Activated effector memory CD4-positive, alpha-beta T cell treated with anti-CD3 and anti-CD28 coated beads, Interleukin-2, amount 50 U/mL, for 16 hours (primary cell): ENCODE results near the gene ATP11A.

ENCODE experiments used
- DNase-seq: peaks from one replicate; pipeline ENCODE4 v3.0.0-alpha.2; 2020

ATP11A gene

DNA sequence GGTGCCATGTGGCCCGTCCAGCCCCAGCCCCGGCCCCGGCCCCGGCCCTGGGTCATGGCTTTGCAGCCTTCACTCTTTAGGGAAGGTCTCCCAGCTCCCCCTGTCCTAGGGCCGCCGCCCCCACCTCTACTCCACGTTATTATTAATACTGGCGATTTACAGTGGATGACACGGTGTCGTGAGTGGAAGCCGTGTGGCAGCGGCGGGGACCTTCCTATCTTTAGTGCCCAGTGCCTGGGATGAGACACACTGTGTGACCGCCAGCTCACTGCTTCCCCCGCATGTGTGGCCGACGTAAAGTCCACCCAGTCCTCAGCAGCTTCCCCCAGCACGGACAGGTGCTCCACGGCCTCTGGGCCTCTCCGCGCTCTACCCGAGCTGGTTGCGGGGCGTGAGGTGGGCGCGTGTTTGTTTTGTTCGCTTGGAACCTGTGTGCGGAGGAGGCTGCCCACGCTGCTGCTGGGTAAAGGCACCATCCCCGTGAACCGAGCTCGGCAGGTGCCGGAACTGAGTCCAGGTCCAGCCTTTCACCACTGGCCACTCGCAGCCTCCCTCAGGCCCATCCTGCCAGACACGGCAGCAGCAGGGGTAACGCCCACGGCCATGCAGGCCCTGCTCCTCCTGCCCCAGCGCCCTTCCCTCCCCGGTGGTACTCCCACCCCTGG, 208.2 kb downstream of the ATP11A start:
- DNase-seq: peak; percentile 54

DNA sequence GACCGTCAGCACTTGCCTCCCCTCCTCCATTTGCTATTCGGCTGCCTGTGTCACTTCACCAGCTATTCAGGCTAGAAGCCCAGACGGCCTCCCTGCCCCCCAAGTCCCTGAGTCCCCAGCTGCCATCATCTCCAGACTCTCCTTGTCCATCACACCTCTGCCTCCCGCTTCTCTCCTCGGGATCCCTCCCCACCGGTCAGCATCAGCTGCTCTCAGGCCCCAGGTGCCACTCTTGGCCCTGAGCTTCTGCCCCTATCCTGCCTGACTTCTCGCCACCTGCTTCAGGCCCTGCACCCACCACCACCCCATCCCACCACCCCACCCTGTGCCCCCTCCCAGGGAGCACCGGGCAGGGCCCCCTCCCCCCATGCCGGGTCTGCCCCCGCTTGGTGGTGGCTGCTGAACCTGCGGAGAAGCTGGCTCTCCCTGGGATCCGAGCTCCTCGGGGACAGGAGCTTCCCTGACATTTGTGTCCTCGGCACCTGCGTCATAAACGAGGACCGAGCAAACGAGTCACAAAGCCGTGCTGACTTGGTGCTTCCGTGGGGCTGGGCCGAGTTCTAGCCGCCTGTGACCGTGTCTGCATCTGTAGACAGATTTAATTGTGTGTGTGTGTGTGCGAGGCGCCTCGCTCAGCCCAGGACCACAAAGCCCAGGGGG, 208.9 kb downstream of the ATP11A start:
- peak; percentile 34 for DNase-seq

DNA sequence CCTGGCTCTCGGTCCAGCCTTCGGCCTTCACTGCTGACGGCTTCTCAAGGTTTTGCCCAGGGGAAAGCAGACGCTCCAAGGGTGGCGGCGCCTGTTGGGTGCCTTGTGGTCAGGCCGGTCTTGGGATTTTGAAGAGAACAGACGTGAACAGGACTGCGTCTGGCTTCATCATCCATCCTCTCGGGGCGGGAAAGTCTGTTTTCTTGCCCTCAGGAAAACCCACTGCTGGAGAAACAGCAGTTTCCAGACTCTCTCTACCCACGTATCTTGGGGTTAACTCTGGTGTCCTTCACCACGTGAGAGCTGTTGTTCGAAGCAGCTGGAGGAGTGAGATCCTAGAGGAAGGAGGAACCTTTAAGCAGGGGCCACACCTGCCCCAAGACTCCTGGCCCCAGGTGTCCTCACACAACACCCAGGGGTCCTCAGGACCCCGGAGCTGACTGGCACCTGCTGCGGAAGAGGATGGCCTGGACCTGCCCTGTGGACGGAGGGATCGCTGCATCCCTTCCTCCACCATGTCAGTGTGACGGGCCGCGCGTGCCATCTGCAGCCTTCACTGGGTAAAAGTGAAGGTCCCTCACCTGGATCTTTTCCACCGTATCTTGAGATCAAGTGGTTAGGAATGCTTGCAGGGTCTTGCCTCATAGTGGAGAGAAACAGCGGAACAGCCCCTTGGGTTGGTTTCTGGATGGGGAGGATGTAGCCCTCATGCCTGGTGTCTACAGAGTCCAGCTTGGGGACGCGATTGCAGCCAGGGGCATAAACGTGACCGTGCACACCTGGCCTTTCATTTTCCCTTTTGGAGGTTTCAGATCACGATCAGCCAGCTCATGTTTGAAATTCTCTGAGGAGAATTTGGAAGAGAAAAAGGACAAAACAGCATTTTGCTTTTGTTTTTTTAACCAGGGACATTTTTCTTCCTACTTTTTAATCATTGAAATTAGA, 209.7 kb downstream of the ATP11A start:
- DNase-seq: peak; percentile 34

- peak; percentile 41 for DNase-seq
These were observed 210.4 kb downstream of the ATP11A start for GRCh38 chr13:112900226-112900600.

- DNase-seq: peak; percentile 42
These were observed 210.9 kb downstream of the ATP11A start for GRCh38 chr13:112900691-112901091.

- peak; percentile 44 for DNase-seq
These were observed 212.3 kb downstream of the ATP11A start for GRCh38 chr13:112902101-112902651.

DNA sequence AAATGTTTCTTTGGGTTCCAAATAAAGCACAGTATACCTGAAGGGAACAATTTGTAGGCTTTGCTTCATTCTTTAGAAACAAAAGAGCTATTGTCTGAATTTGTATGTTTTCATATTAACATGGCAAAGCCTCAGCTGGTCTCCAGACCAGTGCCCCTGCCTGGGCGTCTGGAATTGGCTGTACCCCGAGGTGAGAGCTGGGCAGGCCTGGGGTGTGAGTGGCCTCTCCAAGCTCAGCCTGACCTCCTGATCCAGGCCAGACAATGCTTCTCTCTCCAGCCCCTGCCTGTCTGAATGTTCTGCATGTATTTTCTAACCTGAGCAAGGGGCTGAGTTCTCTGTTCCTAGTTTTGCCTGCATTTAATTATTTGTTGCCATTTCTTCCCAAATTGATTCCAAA, 212.8 kb downstream of the ATP11A start:
- no peak for DNase-seq

GRCh38 chr13:112903071-112903577, 213.3 kb downstream of the ATP11A start:
- no peak for DNase-seq

- DNase-seq: no peak
These were observed 213.9 kb downstream of the ATP11A start for GRCh38 chr13:112903606-112904195.

DNA sequence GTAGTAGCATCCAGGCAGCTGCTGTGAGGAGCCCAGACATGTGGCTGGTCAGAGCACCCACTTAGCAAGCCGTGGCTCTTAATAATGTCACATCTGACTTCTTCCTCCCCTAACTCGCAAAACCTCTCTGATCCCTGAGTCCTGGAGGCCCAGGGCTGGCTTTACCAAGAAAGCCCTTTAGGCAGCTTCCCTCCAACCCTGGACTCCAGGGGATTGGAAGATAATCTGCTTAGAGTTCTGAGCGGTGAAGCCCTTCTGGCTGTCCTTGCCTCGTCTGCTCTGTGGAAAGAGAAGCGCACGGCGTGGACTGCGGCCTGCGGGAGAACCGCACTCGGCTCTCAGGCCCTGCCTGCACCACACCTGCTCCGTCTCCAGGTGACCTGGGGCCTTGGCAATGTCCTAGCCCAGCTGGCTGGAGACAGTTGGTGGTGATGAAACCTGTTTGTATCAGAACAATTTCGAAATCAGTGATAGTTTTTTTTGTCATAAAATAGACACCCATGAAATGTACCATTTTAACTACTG, 214.7 kb downstream of the ATP11A start:
- no peak for DNase-seq

DNA sequence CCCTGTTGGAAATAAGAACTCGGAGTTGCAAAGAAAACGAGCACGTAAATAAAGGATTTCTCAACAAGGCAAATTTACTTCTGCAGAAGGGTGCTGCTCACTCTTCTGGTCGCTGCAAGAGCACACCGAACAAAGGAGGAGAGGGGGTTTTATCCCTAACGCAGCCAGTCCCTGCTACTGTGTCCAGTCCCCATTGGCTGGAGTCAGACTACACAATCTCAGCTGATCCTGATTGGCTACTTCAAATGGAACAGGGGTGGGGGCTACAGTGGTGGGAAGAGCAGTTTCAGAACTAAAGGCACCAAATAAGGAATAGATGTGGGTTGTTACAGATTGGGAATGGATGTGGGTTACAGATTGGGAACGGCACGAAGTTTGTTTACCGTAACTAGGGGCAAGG, 215.2 kb downstream of the ATP11A start:
- no peak for DNase-seq

DNA sequence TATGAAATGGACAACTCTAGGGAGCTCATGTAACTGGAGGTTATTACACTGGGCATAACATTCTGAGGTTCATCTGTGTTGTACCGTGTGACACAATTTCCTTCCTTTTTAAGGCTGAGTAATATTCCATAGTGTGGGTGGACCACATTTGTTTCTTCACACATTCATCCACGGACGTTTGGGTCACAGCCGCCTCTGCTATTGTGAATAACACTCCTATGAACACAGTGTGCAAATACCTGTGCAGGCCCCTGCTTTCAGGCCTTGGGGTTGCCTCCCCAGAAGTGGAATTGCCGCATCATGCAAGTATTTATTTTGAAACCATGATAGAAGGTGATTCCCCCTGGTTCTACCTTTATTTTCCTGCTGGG, 215.8 kb downstream of the ATP11A start:
- DNase-seq: no peak

GRCh38 chr13:112905990-112906641, 216.3 kb downstream of the ATP11A start:
- DNase-seq: no peak

GRCh38 chr13:112907286-112907685, 217.4 kb downstream of the ATP11A start:
- DNase-seq: no peak

DNA sequence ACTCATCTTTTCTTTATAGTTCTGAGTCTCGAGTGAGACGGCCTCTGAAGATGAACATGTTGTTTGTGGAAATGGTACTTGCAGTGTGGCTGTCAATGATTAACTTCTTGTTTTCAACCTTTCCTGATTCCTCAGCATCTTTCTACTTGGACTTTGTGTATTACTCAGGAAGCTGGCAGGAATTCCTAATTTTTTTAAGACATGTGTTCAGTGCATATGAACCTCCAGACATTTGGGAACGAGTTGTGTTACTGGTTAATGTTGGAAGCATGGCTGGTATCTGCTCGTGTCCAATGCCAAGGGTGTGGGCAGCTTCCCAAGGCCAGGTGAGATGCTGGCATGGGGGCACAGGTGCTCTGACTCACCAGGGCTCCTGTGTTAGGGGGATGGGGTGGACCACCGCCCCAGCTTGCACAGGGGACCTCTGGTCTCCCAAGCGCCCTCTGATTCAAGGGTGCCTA, 218.1 kb downstream of the ATP11A start:
- no peak for DNase-seq

DNA sequence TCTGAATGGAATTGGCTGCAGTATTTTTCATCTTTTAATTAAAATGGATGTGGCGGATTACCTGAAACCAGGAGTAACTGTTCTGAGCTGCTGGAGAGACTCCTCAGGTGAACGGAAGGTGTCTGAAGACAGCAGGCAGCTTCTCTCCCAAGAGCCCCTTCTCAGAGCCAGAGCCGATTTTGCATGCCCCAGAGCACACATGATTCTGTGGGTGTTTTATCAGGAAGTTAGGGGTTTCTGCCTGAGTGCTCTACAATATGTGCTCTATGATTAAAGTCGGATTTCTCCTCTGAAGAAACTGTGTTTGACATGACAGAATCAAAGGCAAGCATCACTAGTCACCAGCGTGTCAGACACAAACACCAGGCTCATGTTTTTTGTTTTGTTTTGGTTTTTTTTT, 218.5 kb downstream of the ATP11A start:
- DNase-seq: no peak

GRCh38 chr13:112910016-112910415, 220.2 kb downstream of the ATP11A start:
- DNase-seq: no peak

DNA sequence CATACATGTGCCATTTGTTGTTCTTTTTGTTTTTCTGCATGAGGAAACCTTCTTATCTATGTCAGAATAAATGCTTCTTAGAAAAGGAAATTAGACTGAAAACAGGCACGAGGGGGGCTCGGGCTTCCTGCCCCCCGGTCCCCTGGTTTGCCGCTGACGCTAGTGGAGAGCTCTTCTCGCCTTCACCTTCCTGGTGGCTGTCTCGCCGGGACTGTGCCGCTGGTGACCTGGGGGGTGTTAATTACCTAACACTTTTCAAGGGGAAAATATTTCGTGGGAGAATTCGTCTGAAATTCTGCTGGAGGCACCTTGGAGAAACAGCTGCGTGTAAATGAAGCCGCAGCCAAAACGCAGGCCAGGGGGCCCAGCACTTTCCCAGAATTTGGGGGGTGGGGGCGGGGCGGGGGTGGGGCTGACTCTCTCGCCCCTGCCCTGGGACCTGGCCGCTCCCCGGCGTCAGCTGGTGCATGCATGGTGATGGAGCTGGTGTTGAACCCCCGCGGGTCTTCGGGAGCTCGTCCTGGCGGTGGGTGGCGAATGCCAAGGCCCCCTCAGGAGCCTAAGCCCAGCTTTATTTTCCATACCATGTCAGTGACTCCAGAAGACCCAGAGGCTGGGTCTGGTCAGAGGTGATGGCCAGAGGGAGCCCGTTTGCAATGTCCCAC, 220.9 kb downstream of the ATP11A start:
- no peak for DNase-seq

DNA sequence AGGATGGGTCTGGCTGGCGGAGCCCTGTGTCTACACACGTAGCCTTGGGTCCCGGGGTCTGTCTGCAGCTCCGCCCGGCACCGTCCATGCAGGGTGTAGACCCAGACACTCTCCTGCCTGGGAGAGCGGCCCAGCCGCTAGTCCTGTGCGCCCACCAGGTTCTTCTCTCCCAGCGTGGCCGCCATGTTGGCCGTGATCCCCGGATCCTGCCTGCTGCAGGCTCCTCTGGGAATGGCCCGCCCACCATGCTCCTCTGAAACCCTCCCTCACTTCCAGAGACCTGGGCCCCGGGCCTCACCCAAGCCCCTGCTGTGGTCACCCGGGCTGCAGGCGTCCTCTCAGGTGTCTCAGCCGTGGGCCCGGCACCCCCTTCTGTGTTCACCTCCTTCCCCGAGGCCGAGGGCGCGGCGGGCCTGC, 221.5 kb downstream of the ATP11A start:
- DNase-seq: no peak

DNA sequence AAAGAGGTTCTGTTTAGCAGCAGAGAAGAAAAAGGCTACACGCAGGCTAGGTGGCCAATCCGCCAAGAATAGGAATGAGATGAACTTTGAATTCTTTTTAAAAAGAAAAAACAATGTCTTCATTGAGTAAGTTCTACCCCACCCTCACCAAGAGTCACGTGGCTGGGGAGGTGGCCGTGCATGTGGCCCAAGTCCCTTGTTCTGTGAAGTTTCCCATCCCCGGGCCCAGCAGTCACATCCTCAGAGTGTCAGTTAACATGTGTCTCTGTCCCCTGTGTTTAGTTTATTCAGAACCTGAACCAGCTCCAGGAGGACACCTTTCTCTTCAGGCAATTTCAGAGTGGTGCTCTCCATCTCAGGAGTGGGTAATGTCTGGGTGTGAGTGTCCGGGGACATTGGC, 222.0 kb downstream of the ATP11A start:
- no peak for DNase-seq

DNA sequence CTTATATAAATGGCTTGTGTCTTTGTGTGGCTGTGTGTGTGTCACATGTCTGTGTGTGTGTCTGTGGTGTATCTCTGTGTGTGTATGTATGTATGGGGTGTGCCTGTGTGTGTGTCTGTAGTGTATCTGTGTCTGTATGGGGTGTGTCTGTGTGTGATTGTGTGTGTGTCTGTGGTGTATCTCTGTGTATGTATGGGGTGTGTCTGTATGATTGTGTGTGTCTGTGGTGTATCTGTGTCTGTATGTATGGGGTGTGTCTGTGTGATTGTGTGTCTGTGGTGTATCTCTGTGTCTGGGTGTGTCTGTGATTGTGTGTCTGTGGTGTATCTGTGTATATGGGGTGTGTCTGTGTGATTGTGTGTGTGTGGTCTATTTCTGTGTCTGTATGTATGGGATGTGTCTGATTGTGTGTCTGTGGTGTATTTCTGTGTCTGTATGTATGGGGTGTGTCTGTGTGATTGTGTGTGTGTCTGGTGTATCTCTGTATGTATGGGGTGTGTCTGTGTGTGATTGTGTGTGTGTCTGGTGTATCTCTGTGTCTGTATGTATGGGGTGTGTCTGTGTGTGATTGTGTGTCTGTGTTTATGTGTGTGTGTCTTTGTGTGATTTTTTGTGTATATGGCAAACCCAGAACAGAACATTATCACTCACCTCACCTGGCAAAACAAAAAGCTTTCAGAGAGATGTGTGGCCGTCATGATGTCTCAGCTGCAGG, 223.0 kb downstream of the ATP11A start:
- DNase-seq: no peak
